Fibroblast of lung (primary cell): ENCODE data around the gene ZSCAN25. TPM values are rescaled to one million over a fixed set of nuclear protein-coding genes. Genes with fewer than 3 reads are reported as not detected.

Experiments
- DNase-seq, 2 donors: peaks; one replicate each; pipeline versions ENCODE4 v3.0.0 to v3.0.0-alpha.2; 2010; ENCODE audit warnings: low read depth in 2 of 2
- H2AFZ ChIP-seq: 2 replicates; pipeline ENCODE4 v1.5.1; 2012; ENCODE audit warnings: low read length, control low read depth, inconsistent platforms
- H3K27ac ChIP-seq: 2 replicates; pipeline ENCODE4 v1.5.1; 2011; ENCODE audit warnings: low read length, control low read depth; ENCODE audit not compliant: insufficient read depth
- H3K27me3 ChIP-seq: 2 replicates; pipeline ENCODE4 v1.5.1; 2011; ENCODE audit warnings: mild to moderate bottlenecking, low read length; ENCODE audit not compliant: control insufficient read depth, insufficient read depth
- H3K36me3 ChIP-seq: 2 replicates; pipeline ENCODE4 v1.5.1; 2011; ENCODE audit warnings: low read length; ENCODE audit not compliant: control insufficient read depth, insufficient read depth
- H3K4me1 ChIP-seq: 2 replicates; pipeline ENCODE4 v1.5.1; 2011; ENCODE audit warnings: low read length; ENCODE audit not compliant: control insufficient read depth, insufficient read depth; ENCODE audit errors: extremely low read depth
- H3K4me2 ChIP-seq: 2 replicates; pipeline ENCODE4 v1.5.1; 2011; ENCODE audit warnings: low read length, control low read depth; ENCODE audit not compliant: insufficient read depth; ENCODE audit errors: extremely low read depth
- H3K4me3 ChIP-seq, 4 experiments: fragments of 200-600 bp in 1 of 4; sonication (generic) in 1 of 4; replicated peaks in 1 of 4; 2 replicates each; pipeline ENCODE4 v1.5.1; 2011 to 2016; ENCODE audit warnings: low read length in 4 of 4, low read depth in 3 of 4, mild to moderate bottlenecking in 3 of 4, control low read depth in 2 of 4, inconsistent platforms in 1 of 4, mixed read lengths in 1 of 4; ENCODE audit not compliant: insufficient read depth in 1 of 4; ENCODE audit errors: control extremely low read depth in 1 of 4
- H3K79me2 ChIP-seq: 2 replicates; pipeline ENCODE4 v1.5.1; 2012; ENCODE audit warnings: mild to moderate bottlenecking, low read length, inconsistent platforms; ENCODE audit not compliant: control insufficient read depth, insufficient read depth
- H3K9ac ChIP-seq: 2 replicates; pipeline ENCODE4 v1.5.1; 2011; ENCODE audit warnings: mild to moderate bottlenecking, low read length, control low read depth; ENCODE audit not compliant: insufficient read depth
- H3K9me3 ChIP-seq: 2 replicates; pipeline ENCODE4 v1.5.1; 2012; ENCODE audit warnings: low read depth, low read length; ENCODE audit not compliant: control insufficient read depth, insufficient read depth
- H4K20me1 ChIP-seq: 2 replicates; pipeline ENCODE4 v1.5.1; 2011; ENCODE audit warnings: low read length; ENCODE audit not compliant: control insufficient read depth, insufficient read depth; ENCODE audit errors: extremely low read depth
- CTCF ChIP-seq, 2 donors: IDR thresholded peaks in 1 of 2; conservative IDR thresholded peaks in 1 of 2; 1 replicate in 1 of 2; 2 replicates in 1 of 2; pipeline ENCODE4 v1.5.1; 2011 to 2012; ENCODE audit warnings: low read length in 2 of 2, control low read depth in 1 of 2, inconsistent platforms in 1 of 2, low read depth in 1 of 2, mild to moderate bottlenecking in 1 of 2
- EZH2 ChIP-seq: IDR thresholded peaks from 2 replicates; pipeline ENCODE4 v1.5.1; 2012; ENCODE audit warnings: low read length, control low read depth, mild to moderate bottlenecking; ENCODE audit errors: missing control alignments
- polyA plus RNA-seq, 2 donors: library from polyadenylated mRNA; depleted of rRNA in 1 of 2; stranded (reverse) in 1 of 2; unstranded in 1 of 2; fragments of >200 nt; gene quantifications; 2 replicates each; pipeline ENCODE4 v1.2.1, GENCODE V29; 2011 to 2012; ENCODE audit warnings: missing spikeins in 1 of 2
- total RNA-seq: library from RNA; depleted of rRNA; stranded (reverse); fragments of >200 nt; gene quantifications from 2 replicates; pipeline ENCODE4 v1.2.1, GENCODE V29; 2014

The ZSCAN25 gene
- total and polyA plus RNA-seq, 2 donors (not counting 1 experiment from before 2014, with no cell fraction given): 5.4 to 10.2 TPM

GRCh38 chr7:99623091-99623693, 6.4 kb downstream of the ZSCAN25 start:
- Histone ChIP-seq H3K9me3 (no peaks in the 10 kb centered on the region), H4K20me1 (no peaks in the 10 kb centered on the region)
- DNase-seq: peak in 1 of 2 donors; percentile 32

GRCh38 chr7:99623702-99624447, 7.1 kb downstream of the ZSCAN25 start:
- H3K4me2 ChIP-seq: no peak overlapping the region
- no peak overlapping the region for H2AFZ ChIP-seq
- H3K27me3 ChIP-seq: no peaks in the 10 kb centered on the region
- TF ChIP-seq CTCF (conservative IDR thresholded peaks at IDR 0.05 in 1 of 2, IDR thresholded peaks at IDR 0.05 in 1 of 2; ENCODE audit: low read depth in 1 of 2, low read length in 2 of 2): no peak
- no peak for TF ChIP-seq EZH2
- H4K20me1 ChIP-seq: no peaks in the 10 kb centered on the region
- H3K36me3 ChIP-seq: peaks cover 31% of the 10 kb centered on the region
- H3K9ac ChIP-seq: no peak overlapping the region
- no peak overlapping the region for H3K27ac ChIP-seq
- no peak for DNase-seq
- no peaks in the 10 kb centered on the region for H3K9me3 ChIP-seq
- no peaks in the 10 kb centered on the region for H3K79me2 ChIP-seq
- H3K4me1 ChIP-seq: no peaks in the 10 kb centered on the region
- no peak overlapping the region for H3K4me3 ChIP-seq

More at GRCh38 chr7:99623091-99623693, 6.4 kb downstream of the ZSCAN25 start:
- H2AFZ ChIP-seq: no peak overlapping the region
- no peaks in the 10 kb centered on the region for H3K4me1 ChIP-seq
- TF ChIP-seq CTCF (conservative IDR thresholded peaks at IDR 0.05 in 1 of 2, IDR thresholded peaks at IDR 0.05 in 1 of 2; ENCODE audit: low read depth in 1 of 2, low read length in 2 of 2) (no peak), EZH2 (no peak)
- H3K4me2 ChIP-seq: no peak overlapping the region
- no peak overlapping the region for H3K4me3 ChIP-seq
- no peaks in the 10 kb centered on the region for H3K79me2 ChIP-seq
- peaks cover 29% of the 10 kb centered on the region for H3K36me3 ChIP-seq
- H3K27ac ChIP-seq: no peak overlapping the region
- H3K27me3 ChIP-seq: no peaks in the 10 kb centered on the region
- H3K9ac ChIP-seq: no peak overlapping the region

- Histone ChIP-seq H3K4me1 (no peaks in the 10 kb centered on the region), H3K4me2 (no peak overlapping the region), H3K9me3 (no peaks in the 10 kb centered on the region), H3K27me3 (no peaks in the 10 kb centered on the region), H3K27ac (no peak overlapping the region), H3K79me2 (no peaks in the 10 kb centered on the region), H3K9ac (no peak overlapping the region), H3K36me3 (peaks cover 31% of the 10 kb centered on the region), H4K20me1 (no peaks in the 10 kb centered on the region), H2AFZ (no peak overlapping the region), H3K4me3 (no peak overlapping the region)
- DNase-seq: no peak
- TF ChIP-seq CTCF (conservative IDR thresholded peaks at IDR 0.05 in 1 of 2, IDR thresholded peaks at IDR 0.05 in 1 of 2; ENCODE audit: low read depth in 1 of 2, low read length in 2 of 2) (no peak), EZH2 (no peak)
Measured at GRCh38 chr7:99624484-99624883, 7.7 kb downstream of the ZSCAN25 start.
